Stomach (tissue), 9 donors: Measurements from ENCODE around the gene MYF5. TPM values are rescaled to one million over a fixed set of nuclear protein-coding genes. Genes with fewer than 3 reads are reported as not detected.

Source experiments
- DNase-seq, 2 donors: peaks; one replicate each; pipeline versions ENCODE4 v3.0.0 to v3.0.0-alpha.2; 2013 to 2019
- H3K27ac ChIP-seq, 5 donors: fragments of 200-600 bp in 4 of 5; sonication (generic) in 4 of 5; one replicate each; pipeline ENCODE4 v1.5.1; 2013 to 2019; ENCODE audit warnings: mild to moderate bottlenecking in 1 of 5, moderate library complexity in 1 of 5
- H3K27me3 ChIP-seq, 3 donors: fragments of 200-600 bp; sonication (generic); one replicate each; pipeline ENCODE4 v1.5.1; 2017 to 2019; ENCODE audit warnings: mixed run types in 1 of 3
- H3K36me3 ChIP-seq, 4 donors: fragments of 200-600 bp; sonication (generic); 1 replicate in 3 of 4; 2 replicates in 1 of 4; pipeline ENCODE4 v1.5.1; 2016 to 2019
- H3K4me1 ChIP-seq, 4 donors: fragments of 200-600 bp; sonication (generic); one replicate each; pipeline ENCODE4 v1.5.1; 2016 to 2019
- H3K4me3 ChIP-seq, 4 donors: fragments of 200-600 bp; sonication (generic) in 3 of 4; one replicate each; pipeline ENCODE4 v1.5.1; 2016 to 2019; ENCODE audit warnings: mild to moderate bottlenecking in 1 of 4
- H3K9me3 ChIP-seq, 4 donors: fragments of 200-600 bp; sonication (generic); one replicate each; pipeline ENCODE4 v1.5.1; 2016 to 2019
- CTCF ChIP-seq, 7 experiments: fragments of 450-650 bp in 4 of 7; fragments of 200-600 bp in 3 of 7; sonication (generic) in 3 of 7; IDR thresholded peaks; one replicate each; pipeline ENCODE4 v1.5.1; 2016 to 2019; ENCODE audit warnings: antibody characterized with exemption in 7 of 7, control low read depth in 2 of 7, mild to moderate bottlenecking in 1 of 7
- EP300 ChIP-seq: sonication (generic); formaldehyde crosslinking; IDR thresholded peaks from one replicate; pipeline ENCODE4 v1.6.1; 2017; ENCODE audit warnings: antibody characterized with exemption
- POLR2A ChIP-seq, 4 donors: fragments of 450-650 bp; IDR thresholded peaks; one replicate each; pipeline ENCODE4 v1.6.1; 2016; ENCODE audit warnings: antibody characterized with exemption in 4 of 4, control low read depth in 2 of 4, mild to moderate bottlenecking in 1 of 4, moderate library complexity in 1 of 4
- POLR2AphosphoS5 ChIP-seq, 3 donors: sonication (generic); formaldehyde crosslinking; IDR thresholded peaks; one replicate each; pipeline ENCODE4 v1.6.1; 2016; ENCODE audit warnings: antibody characterized with exemption in 3 of 3
- WGBS, 5 donors: extraction: QIAGEN DNeasy Blood & Tissue Kit in 3 of 5; methylation state at CpG; one replicate each; pipeline versions ENCODE4 v1.1.5 to v1.1.7; 2013 to 2018; 5-methylcytosine and 5-hydroxymethylcytosine counted together
- intact Hi-C: fragments of 100-400 bp; cut with DNase I; formaldehyde crosslinking; loops from one replicate; pipeline ENCODE4 v1.15.1; 2023; ENCODE audit warnings: low total_unique reads
- polyA plus RNA-seq, 3 donors: library from polyadenylated mRNA; stranded (reverse); fragments of 200-250 nt; gene quantifications; one replicate each; pipeline ENCODE4 v1.2.3, GENCODE V29; 2013
- total RNA-seq, 5 donors: library from RNA; depleted of rRNA; stranded (reverse); fragments of >200 nt; gene quantifications; one replicate each; pipeline versions ENCODE4 v1.1.0 to v1.2.3, GENCODE V29; 2014 to 2016
- donor health status: healthy with polysubstance abuse.
- donor health status: Bipolar disorder and iron deficiency.
- donor health status: healthy.

The MYF5 gene
- total and polyA plus RNA-seq, 8 donors: not detected

GRCh38 chr12:80745851-80746505, 29.3 kb downstream of the MYF5 start:
- WGBS, 5 donors: 62 to 64% (median 64%) methylated on average over 6 of the region's 6 CpGs
- Histone ChIP-seq H3K36me3 (no peaks in the 10 kb centered on the region), H3K4me1 (no peaks in the 10 kb centered on the region), H3K27ac (no peak overlapping the region), H3K4me3 (no peak overlapping the region), H3K9me3 (no peaks in the 10 kb centered on the region), H3K27me3 (no peaks in the 10 kb centered on the region)
- TF ChIP-seq CTCF (IDR thresholded peaks at IDR 0.05) (no peak), EP300 (no peak), POLR2A (IDR thresholded peaks at IDR 0.05) (no peak), POLR2AphosphoS5 (IDR thresholded peaks at IDR 0.05) (no peak)
- intact Hi-C loops: no loop called here
- no peak for DNase-seq

GRCh38 chr12:80747800-80748199, 31.1 kb downstream of the MYF5 start:
- Histone ChIP-seq H3K9me3 (no peaks in the 10 kb centered on the region), H3K27ac (no peak overlapping the region), H3K36me3 (no peaks in the 10 kb centered on the region), H3K4me1 (no peaks in the 10 kb centered on the region), H3K4me3 (no peak overlapping the region), H3K27me3 (no peaks in the 10 kb centered on the region)
- no peak for DNase-seq
- 59 to 75% (median 74%) methylated on average over 2 of the region's 2 CpGs for WGBS, 5 donors
- intact Hi-C loops: no loop called here
- TF ChIP-seq POLR2A (IDR thresholded peaks at IDR 0.05) (no peak), POLR2AphosphoS5 (IDR thresholded peaks at IDR 0.05) (no peak), EP300 (no peak), CTCF (IDR thresholded peaks at IDR 0.05) (no peak)

GRCh38 chr12:80749456-80749855, 32.7 kb downstream of the MYF5 start:
- intact Hi-C loops: no loop called here
- Histone ChIP-seq H3K4me1 (no peaks in the 10 kb centered on the region), H3K9me3 (no peaks in the 10 kb centered on the region), H3K27ac (no peak overlapping the region), H3K36me3 (no peaks in the 10 kb centered on the region), H3K4me3 (no peak overlapping the region), H3K27me3 (no peaks in the 10 kb centered on the region)
- TF ChIP-seq POLR2AphosphoS5 (IDR thresholded peaks at IDR 0.05) (no peak), POLR2A (IDR thresholded peaks at IDR 0.05) (no peak), CTCF (IDR thresholded peaks at IDR 0.05) (no peak), EP300 (no peak)
- 81 to 91% (median 83%) methylated on average over 2 of the region's 2 CpGs for WGBS, 5 donors
- no peak for DNase-seq

GRCh38 chr12:80752464-80752863, 35.8 kb downstream of the MYF5 start:
- Histone ChIP-seq H3K9me3 (no peaks in the 10 kb centered on the region), H3K27ac (no peak overlapping the region), H3K27me3 (no peaks in the 10 kb centered on the region), H3K4me3 (no peak overlapping the region), H3K36me3 (no peaks in the 10 kb centered on the region), H3K4me1 (no peaks in the 10 kb centered on the region)
- intact Hi-C loops: no loop called here
- no peak for DNase-seq
- TF ChIP-seq CTCF (IDR thresholded peaks at IDR 0.05): no peak
- no peak for TF ChIP-seq POLR2A (IDR thresholded peaks at IDR 0.05)
- no peak for TF ChIP-seq EP300
- TF ChIP-seq POLR2AphosphoS5 (IDR thresholded peaks at IDR 0.05): no peak
